Activated CD8-positive, alpha-beta memory T cell treated with anti-CD3 and anti-CD28 coated beads, Interleukin-2, amount 10 ng/mL, durations not matched to agents 7 days and 5 days (primary cell): ENCODE results near the gene TMEM258. TPM values are rescaled to one million over a fixed set of nuclear protein-coding genes. Genes with fewer than 3 reads are reported as not detected.

Experiments
- ATAC-seq: fragments of 150-1000 bp; cut with Tn5 transposase; one replicate; pipeline ENCODE4 v1.10.0; 2021; ENCODE audit warnings: moderate library complexity
- CTCF ChIA-PET: fragments of 350-600 bp; sonication (Branson Sonifier 250); formaldehyde crosslinking; loops from one replicate; lab custom pipeline; 2021; ENCODE audit warnings: antibody characterized with exemption; lab: Charles Lee
- DNase-seq: peaks from one replicate; pipeline ENCODE4 v3.0.0-alpha.2; 2020
- H3K27ac Mint-ChIP-seq: one replicate; pipeline ENCODE4 v1.8.0; 2021; ENCODE audit warnings: mild to moderate bottlenecking, mixed read lengths
- H3K27me3 Mint-ChIP-seq: one replicate; pipeline ENCODE4 v1.8.0; 2021; ENCODE audit warnings: mixed read lengths
- H3K36me3 Mint-ChIP-seq: one replicate; pipeline ENCODE4 v1.8.0; 2021; ENCODE audit warnings: mild to moderate bottlenecking, mixed read lengths
- H3K4me1 Mint-ChIP-seq: one replicate; pipeline ENCODE4 v1.8.0; 2021; ENCODE audit warnings: mixed read lengths
- H3K4me3 Mint-ChIP-seq: one replicate; pipeline ENCODE4 v1.8.0; 2021; ENCODE audit warnings: mild to moderate bottlenecking, moderate library complexity, mixed read lengths
- H3K9me3 Mint-ChIP-seq: one replicate; pipeline ENCODE4 v1.8.0; 2022; ENCODE audit warnings: low read depth, mixed read lengths
- total RNA-seq, 2 experiments: library from RNA; stranded (reverse); gene quantifications; one replicate each; pipeline ENCODE4 v1.2.3, GENCODE V29; 2021

TMEM258 gene
- total RNA-seq = 100 to 1,000 TPM; 138 to 157 TPM

- peaks cover 47% of the 10 kb centered on the region for H3K4me1 Mint-ChIP-seq
- peaks cover 48% of the 10 kb centered on the region for H3K36me3 Mint-ChIP-seq
- H3K9me3 Mint-ChIP-seq = no peaks in the 10 kb centered on the region
These were observed at the start of gene TMEM258, which contains the start of gene FEN1 for GRCh38 chr11:61792310-61793082. Gene TMEM258 (minus strand): TSS chr11:61792599. CDS start chr11:61792558, 41 bp downstream. Gene FEN1 (plus strand): TSS chr11:61792911. CDS start chr11:61795362, 2,451 bp downstream.

GRCh38 chr11:61841636-61842527, 49.5 kb upstream of the TMEM258 start:
- no peaks in the 10 kb centered on the region for H3K4me1 Mint-ChIP-seq
- no peak overlapping the region for H3K4me3 Mint-ChIP-seq
- no peaks in the 10 kb centered on the region for H3K27me3 Mint-ChIP-seq
- ATAC-seq (no peak), DNase-seq (no peak)
- H3K36me3 Mint-ChIP-seq = peaks cover 56% of the 10 kb centered on the region
- H3K9me3 Mint-ChIP-seq = no peaks in the 10 kb centered on the region
- H3K27ac Mint-ChIP-seq = peak overlapping the region; percentile 15
- CTCF ChIA-PET = interaction anchor here (2.1 kb wide), 1 partner anchor 240 kb away, joined by 5 read pairs; no protein-coding TSS in a partner anchor

More at GRCh38 chr11:61792310-61793082, at the start of gene TMEM258, which contains the start of gene FEN1:
- DNase-seq (peak; percentile 94), ATAC-seq (peak; percentile 93)
- peak within 1 kb of the TSS; percentile 100 for H3K27ac Mint-ChIP-seq
- no peaks in the 10 kb centered on the region for H3K27me3 Mint-ChIP-seq
- peak within 1 kb of the TSS; percentile 90 for H3K4me3 Mint-ChIP-seq
- CTCF ChIA-PET = interaction anchor here (1.0 to 13.1 kb wide), 16 partner anchors 9 to 315 kb away, joined by 3 to 173 read pairs (median 6); partner anchors contain the start of genes FADS1 and FADS3

- Mint-ChIP-seq H3K4me1 (peaks cover 7% of the 10 kb centered on the region), H3K27ac (no peak overlapping the region), H3K4me3 (no peak overlapping the region), H3K36me3 (peaks cover 53% of the 10 kb centered on the region), H3K27me3 (no peaks in the 10 kb centered on the region), H3K9me3 (no peaks in the 10 kb centered on the region)
- CTCF ChIA-PET = no interaction called here
- ATAC-seq (no peak), DNase-seq (no peak)
These were observed 48.0 kb upstream of the TMEM258 start for GRCh38 chr11:61840371-61840770.

DNA sequence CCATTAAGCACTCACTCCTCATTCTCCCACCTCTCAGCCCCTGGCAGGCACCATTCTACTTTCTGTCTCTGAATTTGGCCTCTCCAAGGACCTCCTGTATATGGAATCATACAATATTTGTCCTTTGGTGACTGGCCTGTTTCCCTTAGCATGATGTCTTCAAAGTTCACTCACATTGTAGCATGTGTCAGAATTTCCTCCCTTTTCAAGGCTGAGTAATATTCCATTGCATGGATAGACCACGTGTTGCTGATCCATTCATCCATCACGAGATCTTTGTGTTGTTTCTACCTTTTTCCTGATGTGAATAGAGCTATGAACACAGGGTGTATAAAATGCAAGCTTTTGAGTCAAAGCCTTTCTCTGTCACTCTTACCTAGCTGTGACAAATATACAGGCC, 47.3 kb upstream of the TMEM258 start:
- no peaks in the 10 kb centered on the region for H3K27me3 Mint-ChIP-seq
- no peaks in the 10 kb centered on the region for H3K9me3 Mint-ChIP-seq
- CTCF ChIA-PET = no interaction called here
- no peak overlapping the region for H3K27ac Mint-ChIP-seq
- ATAC-seq (no peak), DNase-seq (no peak)
- H3K4me3 Mint-ChIP-seq = no peak overlapping the region
- peaks cover 13% of the 10 kb centered on the region for H3K4me1 Mint-ChIP-seq
- peaks cover 51% of the 10 kb centered on the region for H3K36me3 Mint-ChIP-seq

DNA sequence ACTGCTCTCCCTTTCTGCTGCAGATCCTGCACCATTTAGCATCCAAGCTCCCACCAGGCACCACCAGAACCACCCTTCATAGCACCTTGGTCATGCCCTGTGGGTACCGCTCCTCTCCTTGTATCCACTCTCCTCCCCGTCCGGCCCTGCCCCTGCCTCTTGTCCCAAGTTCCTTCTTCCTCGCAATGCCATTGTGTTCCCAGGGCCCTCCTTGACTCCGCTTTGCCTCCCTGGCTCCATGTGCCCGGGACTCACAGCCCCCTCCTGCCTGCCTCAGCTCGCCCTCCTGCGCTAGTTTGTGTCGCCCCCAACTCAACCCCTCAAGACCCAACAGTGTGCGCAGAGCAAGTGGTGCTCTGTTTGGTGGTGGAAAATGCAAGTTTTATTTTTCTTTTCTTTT, 46.5 kb upstream of the TMEM258 start:
- CTCF ChIA-PET = no interaction called here
- H3K9me3 Mint-ChIP-seq = no peaks in the 10 kb centered on the region
- H3K27ac Mint-ChIP-seq = no peak overlapping the region
- no peaks in the 10 kb centered on the region for H3K27me3 Mint-ChIP-seq
- DNase-seq (no peak), ATAC-seq (no peak)
- peaks cover 53% of the 10 kb centered on the region for H3K36me3 Mint-ChIP-seq
- no peak overlapping the region for H3K4me3 Mint-ChIP-seq
- H3K4me1 Mint-ChIP-seq = peaks cover 21% of the 10 kb centered on the region

DNA sequence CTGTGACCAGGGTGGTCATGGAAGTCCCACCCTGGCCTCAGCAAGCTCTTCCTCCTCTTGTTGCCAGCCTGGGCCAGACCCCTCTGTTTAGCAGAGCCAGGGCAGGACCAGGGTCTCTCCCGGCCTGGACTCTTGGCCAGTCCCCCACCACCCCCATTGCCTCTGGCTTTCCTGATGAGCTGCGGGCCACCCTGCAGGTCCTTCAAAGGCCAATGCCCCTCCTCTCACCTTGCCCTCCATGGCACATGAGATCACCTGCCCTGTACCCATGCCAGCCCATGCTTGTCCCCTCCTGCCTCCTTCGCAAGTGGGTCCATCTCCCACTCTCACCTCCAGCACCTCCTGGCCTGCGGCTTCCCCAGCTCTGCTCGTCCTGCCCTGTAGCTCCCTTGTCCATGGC, 46.1 kb upstream of the TMEM258 start:
- Mint-ChIP-seq H3K27me3 (no peaks in the 10 kb centered on the region), H3K4me3 (no peak overlapping the region), H3K4me1 (peaks cover 25% of the 10 kb centered on the region), H3K9me3 (no peaks in the 10 kb centered on the region), H3K36me3 (peaks cover 56% of the 10 kb centered on the region), H3K27ac (no peak overlapping the region)
- no peak for ATAC-seq
- DNase-seq = no peak
- CTCF ChIA-PET = no interaction called here

GRCh38 chr11:61837411-61838005, 45.1 kb upstream of the TMEM258 start:
- no peaks in the 10 kb centered on the region for H3K27me3 Mint-ChIP-seq
- no peaks in the 10 kb centered on the region for H3K9me3 Mint-ChIP-seq
- H3K36me3 Mint-ChIP-seq = peaks cover 53% of the 10 kb centered on the region
- H3K4me3 Mint-ChIP-seq = no peak overlapping the region
- ATAC-seq (no peak), DNase-seq (no peak)
- H3K4me1 Mint-ChIP-seq = peaks cover 35% of the 10 kb centered on the region
- H3K27ac Mint-ChIP-seq = no peak overlapping the region
- CTCF ChIA-PET = interaction anchor here (1.0 to 1.2 kb wide), 3 partner anchors 9 to 41 kb away, joined by 3 to 4 read pairs (median 4); partner anchors contain the start of gene FADS2

- Mint-ChIP-seq H3K4me1 (peaks cover 46% of the 10 kb centered on the region), H3K9me3 (no peaks in the 10 kb centered on the region), H3K27ac (peak overlapping the region; percentile 74), H3K36me3 (peaks cover 47% of the 10 kb centered on the region), H3K27me3 (no peaks in the 10 kb centered on the region), H3K4me3 (no peak overlapping the region)
- CTCF ChIA-PET = interaction anchor here (1.0 to 1.5 kb wide), 3 partner anchors 20 to 401 kb away, joined by 3 to 4 read pairs (median 3); no protein-coding TSS in a partner anchor
- DNase-seq (no peak), ATAC-seq (no peak)
These were observed 43.8 kb upstream of the TMEM258 start for GRCh38 chr11:61836193-61836592.

GRCh38 chr11:61834278-61835048, 42.1 kb upstream of the TMEM258 start:
- CTCF ChIA-PET = interaction anchor here (1.0 to 2.3 kb wide), 7 partner anchors 17 to 113 kb away, joined by 5 to 15 read pairs (median 6); partner anchors contain the start of genes FADS1, FEN1 and TMEM258
- ATAC-seq (peak; percentile 99), DNase-seq (peak; percentile 91)
- Mint-ChIP-seq H3K27ac (peak overlapping the region; percentile 89), H3K4me3 (peak overlapping the region; percentile 35), H3K36me3 (peaks cover 43% of the 10 kb centered on the region), H3K4me1 (peaks cover 61% of the 10 kb centered on the region), H3K9me3 (no peaks in the 10 kb centered on the region), H3K27me3 (no peaks in the 10 kb centered on the region)

DNA sequence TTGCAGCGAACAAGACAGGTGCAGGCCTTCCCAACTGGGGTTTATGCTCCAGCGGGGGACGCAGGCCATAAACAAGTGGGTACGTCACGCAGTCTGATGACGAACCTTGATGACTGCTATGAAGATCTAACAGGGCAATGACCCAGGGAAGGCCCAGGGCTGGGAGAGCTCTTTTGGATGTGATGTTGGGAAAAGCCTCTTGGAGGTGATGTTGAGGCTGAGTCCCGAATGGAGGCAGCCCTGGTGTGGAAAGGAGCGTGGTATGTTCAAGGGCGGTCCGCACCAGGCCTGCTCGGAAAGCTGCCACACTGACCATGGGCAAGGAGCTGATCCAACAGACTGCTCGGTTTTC, 41.5 kb upstream of the TMEM258 start:
- DNase-seq (no peak), ATAC-seq (no peak)
- peak overlapping the region; percentile 89 for H3K27ac Mint-ChIP-seq
- peaks cover 65% of the 10 kb centered on the region for H3K4me1 Mint-ChIP-seq
- peak overlapping the region; percentile 9 for H3K4me3 Mint-ChIP-seq
- peaks cover 43% of the 10 kb centered on the region for H3K36me3 Mint-ChIP-seq
- CTCF ChIA-PET = interaction anchor here (1.0 to 2.3 kb wide), 7 partner anchors 17 to 113 kb away, joined by 5 to 15 read pairs (median 6); partner anchors contain the start of genes FADS1, FEN1 and TMEM258
- H3K9me3 Mint-ChIP-seq = no peaks in the 10 kb centered on the region
- H3K27me3 Mint-ChIP-seq = no peaks in the 10 kb centered on the region

- DNase-seq = no peak
- Mint-ChIP-seq H3K27ac (peak overlapping the region; percentile 89), H3K4me3 (no peak overlapping the region), H3K36me3 (peaks cover 38% of the 10 kb centered on the region), H3K27me3 (peaks cover 2% of the 10 kb centered on the region), H3K9me3 (no peaks in the 10 kb centered on the region), H3K4me1 (peaks cover 65% of the 10 kb centered on the region)
- CTCF ChIA-PET = interaction anchor here (2.1 to 2.3 kb wide), 3 partner anchors 16 to 66 kb away, joined by 6 to 15 read pairs (median 7); partner anchors contain the start of gene FADS1
- no peak for ATAC-seq
These were observed 41.1 kb upstream of the TMEM258 start for GRCh38 chr11:61833471-61833870.

- H3K27ac Mint-ChIP-seq = peak overlapping the region; percentile 48
- CTCF ChIA-PET = interaction anchor here (2.4 to 7.4 kb wide), 2 partner anchors 17 to 35 kb away, joined by 10 to 61 read pairs; partner anchors contain the start of gene FADS1
These were observed 40.4 kb upstream of the TMEM258 start for GRCh38 chr11:61832754-61833153.

More at GRCh38 chr11:61832754-61833153, 40.4 kb upstream of the TMEM258 start:
- Mint-ChIP-seq H3K9me3 (no peaks in the 10 kb centered on the region), H3K27me3 (peaks cover 3% of the 10 kb centered on the region), H3K4me3 (no peak overlapping the region), H3K36me3 (peaks cover 34% of the 10 kb centered on the region), H3K4me1 (peaks cover 65% of the 10 kb centered on the region)
- DNase-seq = no peak
- ATAC-seq = no peak
